A549 (cell line): ENCODE results near the gene PLEKHA1. TPM values are rescaled to one million over a fixed set of nuclear protein-coding genes. Genes with fewer than 3 reads are reported as not detected.

Experiments used
- ATAC-seq, 2 experiments: fragments of 200-7000 bp in 1 of 2; fragments of >200 bp in 1 of 2; cut with Nextera tagmentation in 1 of 2; cut with Tn5 transposase in 1 of 2; 3 replicates each; pipeline versions ENCODE4 v1.8.0 to v1.9.1; 2018 to 2020; ENCODE audit warnings: mild to moderate bottlenecking in 1 of 2, moderate library complexity in 1 of 2
- CTCF ChIA-PET: fragments of 300-600 bp; sonication (Branson Sonifier 250); formaldehyde crosslinking; extraction: SDS; loops from one replicate; lab custom pipeline; 2021; ENCODE audit warnings: antibody characterized with exemption, inconsistent platforms; lab: Yijun Ruan, JAX
- POLR2A ChIA-PET: fragments of 350-600 bp; formaldehyde crosslinking; extraction: SDS; loops from one replicate; lab custom pipeline; 2021; ENCODE audit warnings: antibody characterized with exemption, inconsistent platforms; lab: Yijun Ruan, JAX
- DNase-seq, 2 experiments: peaks; one replicate each; pipeline versions ENCODE4 v3.0.0 to v3.0.0-alpha.2; 2011 to 2016; ENCODE audit warnings: low read depth in 1 of 2, low spot score in 1 of 2
- FAIRE-seq: peaks from 2 replicates; lab custom pipeline; 2011; peaks lifted over from hg19 to GRCh38; lab: Jason Lieb, UNC
- H3K27ac ChIP-seq, 2 experiments: fragments of >200 bp; sonication (Bioruptor Twin); formaldehyde crosslinking; 3 replicates each; pipeline ENCODE4 v1.5.1; 2016 to 2017
- H3K4me1 ChIP-seq: fragments of >200 bp; sonication (Bioruptor Twin); formaldehyde crosslinking; 3 replicates; pipeline ENCODE4 v1.6.1; 2016
- H3K4me2 ChIP-seq: fragments of >200 bp; sonication (Bioruptor Twin); formaldehyde crosslinking; 3 replicates; pipeline ENCODE4 v1.6.1; 2016
- H3K4me3 ChIP-seq: fragments of >200 bp; sonication (Bioruptor Twin); formaldehyde crosslinking; 3 replicates; pipeline ENCODE4 v1.5.1; 2016
- H3K9me3 ChIP-seq: fragments of >200 bp; sonication (Bioruptor Twin); formaldehyde crosslinking; 3 replicates; pipeline ENCODE4 v1.6.1; 2016
- ATOH8 ChIP-seq: fragments of 250-450 bp; sonication (Bioruptor Pico); IDR thresholded peaks from 2 replicates; pipeline ENCODE4 v1.5.0; 2020; ENCODE audit warnings: low read depth, mild to moderate bottlenecking, moderate library complexity
- BCL3 ChIP-seq: fragments of >200 bp; sonication (Bioruptor Twin); formaldehyde crosslinking; IDR thresholded peaks from 3 replicates; pipeline ENCODE4 v1.6.1; 2016
- BHLHE40 ChIP-seq: IDR thresholded peaks from 2 replicates; pipeline ENCODE4 v1.6.1; 2012; ENCODE audit warnings: low read depth, low read length, inconsistent platforms
- CBX8 ChIP-seq: fragments of 200-600 bp; sonication (generic); IDR thresholded peaks from 2 replicates; pipeline ENCODE4 v1.6.1; 2016
- CEBPB ChIP-seq, 2 experiments: fragments of >200 bp in 1 of 2; sonication (Bioruptor Twin) in 1 of 2; formaldehyde crosslinking in 1 of 2; IDR thresholded peaks; 2 replicates each; pipeline ENCODE4 v1.6.1; 2012 to 2016
- E2F6 ChIP-seq: IDR thresholded peaks from 2 replicates; pipeline ENCODE4 v1.6.1; 2012; ENCODE audit warnings: low read depth, borderline replicate concordance
- EP300 ChIP-seq, 2 experiments: fragments of >200 bp; sonication (Bioruptor Twin); formaldehyde crosslinking; IDR thresholded peaks; 2 replicates in 1 of 2; 3 replicates in 1 of 2; pipeline ENCODE4 v1.6.1; 2016 to 2017
- HES2 ChIP-seq: fragments of >200 bp; sonication (Bioruptor Twin); formaldehyde crosslinking; IDR thresholded peaks from 2 replicates; pipeline ENCODE4 v1.6.1; 2016
- HEYL ChIP-seq: fragments of 250-450 bp; sonication (Bioruptor Pico); IDR thresholded peaks from 2 replicates; pipeline ENCODE4 v1.8.0; 2021; ENCODE audit warnings: mild to moderate bottlenecking, moderate library complexity
- HOXA7 ChIP-seq: fragments of 250-450 bp; sonication (Bioruptor Pico); IDR thresholded peaks from 2 replicates; pipeline ENCODE4 v1.5.0; 2020; ENCODE audit warnings: mild to moderate bottlenecking, moderate library complexity
- JUN ChIP-seq, 2 experiments: fragments of >200 bp; sonication (Bioruptor Twin); formaldehyde crosslinking; IDR thresholded peaks; 2 replicates in 1 of 2; 3 replicates in 1 of 2; pipeline ENCODE4 v1.6.1; 2016 to 2017
- JUNB ChIP-seq: fragments of >200 bp; sonication (Bioruptor Twin); formaldehyde crosslinking; IDR thresholded peaks from 2 replicates; pipeline ENCODE4 v1.6.1; 2016
- MAX ChIP-seq: IDR thresholded peaks from 2 replicates; pipeline ENCODE4 v1.6.1; 2012
- MYC ChIP-seq: IDR thresholded peaks from 2 replicates; pipeline ENCODE4 v1.6.1; 2012; ENCODE audit warnings: mild to moderate bottlenecking, inconsistent platforms, low read length, improper control_type of control experiment, borderline replicate concordance
- POLR2A ChIP-seq: IDR thresholded peaks from 2 replicates; pipeline ENCODE4 v1.6.1; 2012; ENCODE audit warnings: mild to moderate bottlenecking, low read length
- RFX5 ChIP-seq: fragments of 450-650 bp; IDR thresholded peaks from 2 replicates; pipeline ENCODE4 v1.7.1; 2014; ENCODE audit warnings: antibody characterized with exemption, mild to moderate bottlenecking, moderate library complexity
- TFCP2L1 ChIP-seq: fragments of 250-450 bp; sonication (Bioruptor Pico); IDR thresholded peaks from 2 replicates; pipeline ENCODE4 v1.5.0; 2021; ENCODE audit warnings: mild to moderate bottlenecking
- TP53 ChIP-seq: fragments of 250-450 bp; sonication (Bioruptor Pico); IDR thresholded peaks from 2 replicates; pipeline ENCODE4 v1.5.0; 2021; ENCODE audit warnings: mild to moderate bottlenecking, moderate library complexity
- ZFP36 ChIP-seq: fragments of 450-650 bp; IDR thresholded peaks from 2 replicates; pipeline ENCODE4 v1.6.1; 2014; ENCODE audit warnings: borderline replicate concordance; ENCODE audit not compliant: partially characterized antibody
- ZNF302 ChIP-seq: fragments of 250-450 bp; sonication (Bioruptor Pico); IDR thresholded peaks from 2 replicates; pipeline ENCODE4 v1.9.0; 2021; ENCODE audit warnings: inconsistent platforms, mild to moderate bottlenecking, moderate library complexity
- WGBS: methylation state at CpG from one replicate; pipeline ENCODE4 v1.1.6; 2017; ENCODE audit errors: missing lambda C conversion rate; 5-methylcytosine and 5-hydroxymethylcytosine counted together
- polyA minus RNA-seq: library from RNA; depleted of rRNA, polyadenylated mRNA; stranded (reverse); fragments of >200 nt; gene quantifications from 2 replicates; pipeline ENCODE4 v1.2.3, GENCODE V29; 2011; rRNA and poly(A)+ RNA removed
- polyA plus RNA-seq, 4 experiments: library from polyadenylated mRNA; depleted of rRNA in 3 of 4; stranded (reverse); fragments of >200 nt; fragmentation: RNase III in 1 of 4; extraction: RNeasy Plus Mini Kit Qiagen cat#74134 plus additional on column Dnase treatment in 1 of 4; gene quantifications; 2 replicates in 3 of 4; 3 replicates in 1 of 4; pipeline ENCODE4 v1.2.3, GENCODE V29; 2011 to 2017

PLEKHA1 gene
- polyA plus RNA-seq (2011; rRNA removed) (52.0 and 62.4 TPM in 2 replicates), polyA plus RNA-seq (2017; fragmentation: RNase III; extraction: RNeasy Plus Mini Kit Qiagen cat#74134 plus additional on column Dnase treatment) (22.8 to 27.1 TPM (median 26.7 TPM) in 3 replicates), polyA minus RNA-seq (18.2 and 25.2 TPM in 2 replicates)
- 12.4 and 13.9 TPM in 2 replicates for polyA plus RNA-seq (2012; cell fraction: cytosol; rRNA removed)
- 9.2 and 12.8 TPM in 2 replicates for polyA plus RNA-seq (2012; cell fraction: nucleus; rRNA removed)

- ATAC-seq, result peak; percentile 95 to 96
- ChIA-PET POLR2A (interaction anchor here (0.6 to 2.7 kb wide), 10 partner anchors 11 to 446 kb away, joined by 3 to 22 read pairs (median 4); no protein-coding TSS in a partner anchor), CTCF (interaction anchor here (0.6 to 3.2 kb wide), 15 partner anchors 10 to 330 kb away, joined by 3 to 13 read pairs (median 3); no protein-coding TSS in a partner anchor)
- peak within 1 kb of the TSS; percentile 88 for H3K4me2 ChIP-seq
- 2% methylated on average over 54 of the region's 71 CpGs for WGBS
- peak within 1 kb of the TSS; percentile 89 to 97 for H3K27ac ChIP-seq
- H3K4me1 ChIP-seq, result peaks cover 34% of the 10 kb centered on the region
- FAIRE-seq, result no peak
- peak within 1 kb of the TSS; percentile 74 for H3K4me3 ChIP-seq
- TF ChIP-seq ZFP36, result peak; percentile 11
- TF ChIP-seq JUNB, result no peak
- no peak for TF ChIP-seq E2F6
- TF ChIP-seq POLR2A, result peak; percentile 82
- no peak for TF ChIP-seq TP53
- peak; percentile 67; the same call in 2 of the 3 replicates for TF ChIP-seq BCL3
- TF ChIP-seq MAX, result peak; percentile 40; the same call in 1 of the 2 replicates
- TF ChIP-seq ATOH8 (CRISPR knock-in tag), result no peak
- peak; percentile 91 for TF ChIP-seq MYC
- TF ChIP-seq JUN (IDR thresholded peaks at IDR 0.05), result peak in 1 of 2 experiments; percentile 2; a peak in 1 of 5 replicates
- peak in 1 of 2 experiments; percentile 16; a peak in 1 of 4 replicates for TF ChIP-seq CEBPB (IDR thresholded peaks at IDR 0.05)
- no peaks in the 10 kb centered on the region for H3K9me3 ChIP-seq
- peak; percentile 90 to 94 for DNase-seq
Observed at GRCh38 chr10:122374237-122374858, at the start of gene PLEKHA1. Gene PLEKHA1 (plus strand): TSS chr10:122374708. CDS start chr10:122393201, 18,493 bp downstream.

DNA sequence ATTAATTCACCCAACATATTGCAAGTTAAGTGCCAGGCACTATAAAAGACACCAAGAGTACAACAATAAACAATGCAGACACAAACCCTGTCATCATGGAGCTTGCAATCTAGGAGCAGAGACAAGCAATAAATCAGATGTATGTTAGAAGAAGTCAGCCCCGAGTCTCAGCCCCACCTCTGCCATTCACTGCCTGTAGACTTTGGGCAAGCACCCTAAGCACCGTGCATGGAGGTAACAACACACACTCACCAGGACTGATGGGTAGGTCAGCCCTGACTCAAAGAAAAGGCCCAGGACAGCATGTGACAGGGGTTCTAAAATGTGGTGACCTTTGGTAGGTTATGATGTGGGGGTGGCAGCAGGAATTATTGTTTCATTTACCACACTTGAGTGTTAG lies 49.3 kb upstream of the PLEKHA1 start:
- WGBS, result 81% methylated on average over 2 of the region's 2 CpGs
- ChIA-PET POLR2A (no interaction called here), CTCF (interaction anchor here (1.0 to 3.6 kb wide), 3 partner anchors 15 to 240 kb away, joined by 3 to 18 read pairs (median 4); no protein-coding TSS in a partner anchor)
- DNase-seq (no peak), FAIRE-seq (no peak), ATAC-seq (no peak)
- Histone ChIP-seq H3K9me3 (no peaks in the 10 kb centered on the region), H3K4me3 (no peak overlapping the region), H3K27ac (peak overlapping the region; percentile 32 to 54; a peak in 2 of 6 replicates), H3K4me2 (no peak overlapping the region), H3K4me1 (peaks cover 15% of the 10 kb centered on the region)
- TF ChIP-seq ZNF302 (CRISPR knock-in tag), result no peak
- no peak for TF ChIP-seq TFCP2L1 (CRISPR knock-in tag)
- no peak for TF ChIP-seq CBX8

- H3K27ac ChIP-seq, result no peak overlapping the region
- FAIRE-seq (no peak), DNase-seq (no peak), ATAC-seq (no peak)
- POLR2A ChIA-PET, result no interaction called here
- no peaks in the 10 kb centered on the region for H3K9me3 ChIP-seq
- H3K4me1 ChIP-seq, result peaks cover 20% of the 10 kb centered on the region
- H3K4me3 ChIP-seq, result no peak overlapping the region
- 87% methylated on average over 5 of the region's 5 CpGs for WGBS
- no peak overlapping the region for H3K4me2 ChIP-seq
- TF ChIP-seq ZNF302 (CRISPR knock-in tag), result no peak
- TF ChIP-seq TFCP2L1 (CRISPR knock-in tag), result no peak
- TF ChIP-seq EP300 (IDR thresholded peaks at IDR 0.05), result no peak
- TF ChIP-seq BHLHE40, result no peak
- no peak for TF ChIP-seq HOXA7 (CRISPR knock-in tag)
- TF ChIP-seq HEYL (CRISPR knock-in tag), result no peak
- TF ChIP-seq CEBPB (IDR thresholded peaks at IDR 0.05), result no peak
- no peak for TF ChIP-seq HES2
- no peak for TF ChIP-seq RFX5
- CTCF ChIA-PET, result interaction anchor here (1.7 to 1.8 kb wide), 2 partner anchors 27 to 239 kb away, joined by 4 to 5 read pairs; no protein-coding TSS in a partner anchor
Observed at GRCh38 chr10:122326385-122326784, 48.1 kb upstream of the PLEKHA1 start.
